Measurements from ENCODE around the gene ABCC10.

DNA sequence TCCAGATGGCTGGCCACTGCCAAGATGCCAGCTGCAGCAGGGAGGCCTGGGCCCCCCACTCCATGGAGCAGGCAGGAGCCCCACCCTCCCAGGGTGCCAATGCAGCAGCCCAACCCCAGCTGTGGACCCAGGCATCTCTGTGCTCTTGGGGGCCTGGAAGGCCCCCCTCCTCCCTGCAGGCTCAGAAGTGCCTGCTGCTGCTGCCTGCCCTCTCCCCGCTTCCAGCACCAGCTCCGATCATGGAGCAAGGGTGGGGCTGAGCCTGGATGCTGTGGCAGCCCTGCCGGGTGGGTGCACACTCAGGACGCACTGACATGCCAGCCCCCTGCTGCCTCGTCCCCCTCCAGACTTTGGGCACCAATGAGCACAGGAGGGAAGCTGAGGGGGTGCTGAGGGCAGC, 14.8 kb upstream of the ABCC10 start:
- TF ChIP-seq GATA3 (IDR thresholded peaks at IDR 0.05; ENCODE audit: low read depth, low read length) (no peak), GATA2 (IDR thresholded peaks at IDR 0.05; ENCODE audit: low read depth, low read length) (no peak)

Measured in SH-SY5Y (cell line).